Measurements from ENCODE around the gene SPTLC1. TPM values are rescaled to one million over a fixed set of nuclear protein-coding genes. Genes with fewer than 3 reads are reported as not detected.
"Not testable (repeated sequence)": the region's sequence is repeated elsewhere in the genome, so short reads cannot be mapped to it uniquely, and the experiment has no call there.

Gene SPTLC1
- total RNA-seq, 1 donor from 2014 or later = 45.9 TPM

DNA sequence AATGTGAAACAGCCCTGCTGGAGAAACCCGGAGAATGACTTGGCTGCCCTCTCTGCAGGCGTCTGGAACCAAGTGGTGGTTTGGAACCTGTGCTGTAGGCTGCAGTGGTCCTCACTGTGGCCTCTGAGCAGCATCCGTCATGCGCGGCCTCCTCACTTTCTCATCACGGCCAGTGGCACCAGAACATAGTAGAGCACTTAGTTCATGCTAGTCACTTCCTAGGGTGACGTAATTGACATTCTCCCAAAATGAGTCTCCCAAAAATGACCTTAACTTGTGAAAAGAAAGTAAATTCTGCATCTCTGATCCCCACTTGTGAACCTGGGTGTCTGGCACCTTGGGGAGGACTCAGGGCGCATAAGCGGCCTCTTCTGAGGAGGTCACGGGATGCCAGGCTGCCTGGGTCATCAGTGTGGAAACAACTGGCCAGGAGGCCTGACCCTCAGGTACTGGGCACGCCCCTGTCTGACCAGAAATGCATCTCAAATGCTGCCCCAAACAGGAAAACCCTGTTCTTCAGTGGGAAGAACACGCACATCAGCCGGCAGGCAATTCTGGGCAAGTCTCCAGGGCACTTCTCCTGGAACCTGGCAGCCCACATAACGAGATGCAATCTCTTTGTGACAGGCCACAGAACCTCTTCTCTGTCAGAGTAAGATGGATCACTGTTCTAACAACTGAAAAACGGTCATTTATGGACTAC, 36.6 kb upstream of the SPTLC1 start:
- no peaks in the 10 kb centered on the region for H3K9me3 Mint-ChIP-seq (ENCODE audit: unreplicated experiment)
- no peak overlapping the region for H3K27ac Mint-ChIP-seq (ENCODE audit: unreplicated experiment)
- no peaks in the 10 kb centered on the region for H3K36me3 Mint-ChIP-seq (ENCODE audit: unreplicated experiment)

DNA sequence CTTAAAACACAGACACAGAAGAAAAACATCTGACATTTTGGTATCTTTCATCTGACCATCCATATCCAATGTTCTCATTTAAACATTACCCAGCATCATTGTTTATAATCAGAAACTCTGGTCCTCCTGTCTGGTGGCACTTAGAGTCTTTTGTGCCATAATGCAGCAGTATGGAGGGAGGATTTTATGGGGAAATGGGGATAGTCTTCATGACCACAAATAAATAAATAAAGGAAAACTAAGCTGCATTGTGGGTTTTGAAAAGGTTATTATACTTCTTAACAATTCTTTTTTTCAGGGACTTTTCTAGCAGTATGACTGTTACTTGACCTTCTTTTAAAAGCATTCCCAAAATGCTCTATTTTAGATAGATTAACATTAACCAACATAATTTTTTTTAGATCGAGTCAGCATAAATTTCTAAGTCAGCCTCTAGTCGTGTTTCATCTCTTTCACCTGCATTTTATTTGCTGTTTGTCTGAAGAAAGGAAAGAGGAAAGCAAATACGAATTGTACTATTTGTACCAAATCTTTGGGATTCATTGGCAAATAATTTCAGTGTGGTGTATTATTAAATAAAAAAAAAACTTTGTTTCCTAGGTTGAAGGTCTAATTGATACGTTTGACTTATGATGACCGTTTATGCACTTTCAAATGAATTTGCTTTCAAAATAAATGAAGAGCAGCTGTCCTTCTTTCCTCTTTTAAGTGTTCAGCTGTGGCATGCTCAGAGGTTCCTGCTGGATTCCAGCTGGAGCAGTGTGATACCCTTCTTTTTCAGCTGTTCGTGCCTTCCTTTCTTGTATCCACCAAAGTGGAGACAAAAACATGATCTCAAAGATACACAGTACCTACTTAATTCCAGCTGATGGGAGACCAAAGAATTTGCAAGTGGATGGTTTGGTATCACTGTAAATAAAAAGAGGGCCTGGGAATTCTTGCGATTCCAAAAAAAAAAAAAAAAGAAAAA, 35.6 kb upstream of the SPTLC1 start:
- H3K27ac Mint-ChIP-seq (ENCODE audit: unreplicated experiment); H3K27me3 Mint-ChIP-seq (ENCODE audit: unreplicated experiment); H3K4me3 Mint-ChIP-seq (ENCODE audit: unreplicated experiment); DNase-seq; H3K36me3 Mint-ChIP-seq (ENCODE audit: unreplicated experiment); H3K9me3 Mint-ChIP-seq (ENCODE audit: unreplicated experiment): not testable (repeated sequence)
- peaks cover 10% of the 10 kb centered on the region for H3K4me1 Mint-ChIP-seq (ENCODE audit: low read depth, unreplicated experiment)

More for the DNA sequence above, 36.6 kb upstream of the SPTLC1 start:
- no peak for DNase-seq
- H3K27me3 Mint-ChIP-seq (ENCODE audit: unreplicated experiment) = peaks cover 2% of the 10 kb centered on the region
- H3K4me3 Mint-ChIP-seq (ENCODE audit: unreplicated experiment) = no peak overlapping the region
- TF ChIP-seq, protein P1, sequence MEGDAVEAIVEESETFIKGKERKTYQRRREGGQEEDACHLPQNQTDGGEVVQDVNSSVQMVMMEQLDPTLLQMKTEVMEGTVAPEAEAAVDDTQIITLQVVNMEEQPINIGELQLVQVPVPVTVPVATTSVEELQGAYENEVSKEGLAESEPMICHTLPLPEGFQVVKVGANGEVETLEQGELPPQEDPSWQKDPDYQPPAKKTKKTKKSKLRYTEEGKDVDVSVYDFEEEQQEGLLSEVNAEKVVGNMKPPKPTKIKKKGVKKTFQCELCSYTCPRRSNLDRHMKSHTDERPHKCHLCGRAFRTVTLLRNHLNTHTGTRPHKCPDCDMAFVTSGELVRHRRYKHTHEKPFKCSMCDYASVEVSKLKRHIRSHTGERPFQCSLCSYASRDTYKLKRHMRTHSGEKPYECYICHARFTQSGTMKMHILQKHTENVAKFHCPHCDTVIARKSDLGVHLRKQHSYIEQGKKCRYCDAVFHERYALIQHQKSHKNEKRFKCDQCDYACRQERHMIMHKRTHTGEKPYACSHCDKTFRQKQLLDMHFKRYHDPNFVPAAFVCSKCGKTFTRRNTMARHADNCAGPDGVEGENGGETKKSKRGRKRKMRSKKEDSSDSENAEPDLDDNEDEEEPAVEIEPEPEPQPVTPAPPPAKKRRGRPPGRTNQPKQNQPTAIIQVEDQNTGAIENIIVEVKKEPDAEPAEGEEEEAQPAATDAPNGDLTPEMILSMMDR (IDR thresholded peaks at IDR 0.05; ENCODE audit: partially characterized antibody, unreplicated experiment) = no peak
- H3K4me1 Mint-ChIP-seq (ENCODE audit: low read depth, unreplicated experiment) = peaks cover 13% of the 10 kb centered on the region

DNA sequence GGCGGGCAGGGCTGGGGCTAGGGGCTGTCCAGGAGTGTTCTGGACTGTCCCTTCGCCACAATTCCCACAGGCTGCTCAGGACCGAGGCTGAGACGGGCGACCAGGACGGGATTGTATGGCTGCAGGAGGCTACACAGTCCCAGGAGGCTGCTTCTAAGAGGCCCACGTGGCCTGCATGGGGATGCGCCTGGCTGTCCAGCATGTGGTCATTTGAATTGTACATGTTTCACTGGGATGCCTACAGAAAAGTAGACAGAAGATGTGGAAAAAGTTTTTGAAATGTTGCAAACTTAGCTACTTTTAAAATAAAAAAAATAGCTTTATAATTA, 32.6 kb upstream of the SPTLC1 start:
- Mint-ChIP-seq H3K4me3 (ENCODE audit: unreplicated experiment) (no peak overlapping the region), H3K36me3 (ENCODE audit: unreplicated experiment) (no peaks in the 10 kb centered on the region), H3K9me3 (ENCODE audit: unreplicated experiment) (peaks cover 1% of the 10 kb centered on the region), H3K27me3 (ENCODE audit: unreplicated experiment) (peaks cover 7% of the 10 kb centered on the region), H3K27ac (ENCODE audit: unreplicated experiment) (no peak overlapping the region), H3K4me1 (ENCODE audit: low read depth, unreplicated experiment) (peaks cover 8% of the 10 kb centered on the region)
- DNase-seq = no peak
- TF ChIP-seq, protein P1 (IDR thresholded peaks at IDR 0.05; ENCODE audit: partially characterized antibody, unreplicated experiment) = no peak

DNA sequence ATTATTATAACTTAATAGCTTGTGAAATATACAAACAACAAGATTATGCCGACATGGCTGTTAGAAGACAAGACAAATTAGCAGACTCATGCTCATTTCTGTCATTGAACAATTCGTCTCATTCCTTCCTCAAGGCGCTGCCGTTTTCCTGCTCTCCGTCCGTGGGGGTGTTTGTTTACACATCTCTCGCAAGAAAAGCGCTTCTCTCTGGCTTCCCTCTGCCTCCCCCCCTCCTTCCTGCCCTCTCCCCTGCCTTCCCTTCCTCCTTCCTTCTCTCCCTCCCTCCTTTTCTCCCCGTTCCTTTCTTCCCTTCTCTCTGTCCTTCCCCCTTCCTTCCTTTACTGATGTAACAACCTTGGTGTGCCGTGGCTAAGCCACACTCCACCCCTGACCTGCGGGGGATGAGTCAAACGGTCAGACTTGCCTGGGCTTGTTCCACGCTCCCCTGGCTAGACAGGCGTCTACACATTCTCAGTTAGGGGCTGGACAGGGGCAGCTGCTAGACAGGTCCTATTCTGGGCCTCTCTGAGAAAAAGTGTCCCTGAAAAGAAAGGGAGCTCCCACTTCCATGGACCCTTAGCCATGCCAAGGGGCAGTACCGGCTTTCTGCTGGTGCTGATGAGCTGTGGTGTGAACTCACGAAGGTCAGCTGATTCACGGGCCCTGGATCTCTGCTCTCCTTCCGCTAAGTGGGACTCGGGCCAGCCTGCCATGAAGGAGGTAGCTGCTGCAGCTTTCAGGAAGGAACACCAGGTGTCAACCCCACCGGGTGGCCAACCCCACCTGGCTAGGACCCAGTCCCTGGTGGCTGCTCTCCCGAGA, 32.0 kb upstream of the SPTLC1 start:
- no peak overlapping the region for H3K4me3 Mint-ChIP-seq (ENCODE audit: unreplicated experiment)
- peak overlapping the region; percentile 18 for H3K27ac Mint-ChIP-seq (ENCODE audit: unreplicated experiment)

DNA sequence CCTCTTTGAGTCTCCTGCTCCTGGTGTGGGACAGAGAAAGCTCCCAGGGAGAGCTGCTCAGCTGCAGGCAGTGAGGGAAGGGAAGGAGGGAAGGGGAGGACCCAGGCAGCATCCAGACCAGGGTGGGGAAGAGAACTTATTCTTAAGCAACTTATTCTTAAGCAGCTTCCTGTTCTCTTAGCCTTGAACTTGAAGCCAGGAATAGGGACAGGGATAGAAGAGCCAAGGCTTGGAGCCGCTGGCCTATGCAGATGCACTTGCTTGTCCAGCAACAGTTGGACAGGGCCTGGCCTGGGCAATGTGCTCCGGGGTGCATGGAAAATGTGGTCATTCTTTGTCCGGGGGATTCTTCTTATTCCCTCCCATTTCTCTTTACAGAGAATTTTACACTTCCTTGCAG, 31.4 kb upstream of the SPTLC1 start:
- H3K27ac Mint-ChIP-seq (ENCODE audit: unreplicated experiment) = no peak overlapping the region

More for the DNA sequence above, 32.0 kb upstream of the SPTLC1 start:
- H3K27me3 Mint-ChIP-seq (ENCODE audit: unreplicated experiment) = peaks cover 7% of the 10 kb centered on the region
- peaks cover 8% of the 10 kb centered on the region for H3K4me1 Mint-ChIP-seq (ENCODE audit: low read depth, unreplicated experiment)
- no peaks in the 10 kb centered on the region for H3K36me3 Mint-ChIP-seq (ENCODE audit: unreplicated experiment)
- peaks cover 1% of the 10 kb centered on the region for H3K9me3 Mint-ChIP-seq (ENCODE audit: unreplicated experiment)
- no peak for DNase-seq
- TF ChIP-seq, protein P1 (IDR thresholded peaks at IDR 0.05; ENCODE audit: partially characterized antibody, unreplicated experiment) = no peak

DNA sequence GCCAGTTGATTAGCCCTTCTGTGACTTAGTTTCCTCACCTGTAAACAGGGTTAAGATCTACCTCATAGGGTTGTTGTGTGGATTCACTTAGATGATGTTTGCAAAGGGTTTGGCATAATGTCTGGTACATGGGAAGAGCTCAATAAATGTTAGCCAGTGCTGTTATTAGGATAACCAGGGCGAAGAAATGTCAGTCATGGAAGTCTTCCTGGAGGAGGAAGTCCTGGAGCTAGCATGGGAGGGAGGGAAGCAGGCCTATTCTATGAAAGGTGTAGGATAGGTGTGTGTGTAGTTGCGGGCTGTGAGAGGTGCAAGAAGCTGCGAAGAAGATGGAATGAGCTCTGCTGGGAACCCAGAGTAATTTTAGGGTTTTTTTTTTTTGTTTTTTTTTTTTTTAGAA, 30.6 kb upstream of the SPTLC1 start:
- H3K27me3 Mint-ChIP-seq (ENCODE audit: unreplicated experiment); H3K27ac Mint-ChIP-seq (ENCODE audit: unreplicated experiment); H3K9me3 Mint-ChIP-seq (ENCODE audit: unreplicated experiment); H3K4me3 Mint-ChIP-seq (ENCODE audit: unreplicated experiment); DNase-seq; H3K36me3 Mint-ChIP-seq (ENCODE audit: unreplicated experiment); H3K4me1 Mint-ChIP-seq (ENCODE audit: low read depth, unreplicated experiment): not testable (repeated sequence)

More for the DNA sequence above, 31.4 kb upstream of the SPTLC1 start:
- DNase-seq = no peak
- H3K36me3 Mint-ChIP-seq (ENCODE audit: unreplicated experiment) = no peaks in the 10 kb centered on the region
- TF ChIP-seq, protein P1 (IDR thresholded peaks at IDR 0.05; ENCODE audit: partially characterized antibody, unreplicated experiment) = no peak
- peaks cover 7% of the 10 kb centered on the region for H3K27me3 Mint-ChIP-seq (ENCODE audit: unreplicated experiment)
- H3K4me1 Mint-ChIP-seq (ENCODE audit: low read depth, unreplicated experiment) = peaks cover 8% of the 10 kb centered on the region
- peaks cover 1% of the 10 kb centered on the region for H3K9me3 Mint-ChIP-seq (ENCODE audit: unreplicated experiment)
- no peak overlapping the region for H3K4me3 Mint-ChIP-seq (ENCODE audit: unreplicated experiment)
